Putamen (tissue), 1 donor: ENCODE data around the gene OBP2B.
"Not testable (repeated sequence)": the region's sequence is repeated elsewhere in the genome, so short reads cannot be mapped to it uniquely, and the experiment has no call there.

Source experiments
- DNase-seq: peaks from one replicate; pipeline ENCODE4 v3.0.0-alpha.2; 2016; ENCODE audit warnings: low spot score

OBP2B gene

DNA sequence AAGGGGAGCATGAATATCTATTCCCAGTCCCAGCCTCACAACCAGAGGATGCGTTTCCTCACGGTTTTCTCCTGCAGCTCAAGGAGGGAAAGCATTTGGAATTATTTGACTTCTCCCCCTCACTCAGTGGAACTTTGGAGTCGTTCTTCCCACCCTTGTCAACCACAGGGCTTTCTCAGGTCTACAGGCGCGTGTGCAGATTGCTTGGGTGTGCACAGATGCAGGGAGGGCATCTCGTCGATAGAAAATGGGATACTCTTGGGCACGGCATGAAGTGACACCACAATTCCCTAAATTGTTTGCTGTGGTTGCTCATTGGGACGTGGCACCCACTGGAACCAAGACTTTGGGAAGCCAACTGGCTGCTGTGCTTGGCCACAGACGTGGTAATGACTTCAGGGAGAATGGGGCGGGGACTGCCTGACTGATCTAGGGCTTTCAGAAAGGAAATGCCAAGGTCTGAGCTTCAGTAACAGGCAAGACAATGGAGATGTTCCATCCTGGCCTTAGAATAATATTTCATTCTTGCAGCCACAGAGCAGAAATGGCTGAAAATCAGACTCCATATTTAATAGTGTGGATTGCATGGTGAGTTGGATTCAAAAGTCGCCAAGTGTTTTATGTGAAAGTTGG lies 12.2 kb upstream of the OBP2B start:
- DNase-seq, result no peak

DNA sequence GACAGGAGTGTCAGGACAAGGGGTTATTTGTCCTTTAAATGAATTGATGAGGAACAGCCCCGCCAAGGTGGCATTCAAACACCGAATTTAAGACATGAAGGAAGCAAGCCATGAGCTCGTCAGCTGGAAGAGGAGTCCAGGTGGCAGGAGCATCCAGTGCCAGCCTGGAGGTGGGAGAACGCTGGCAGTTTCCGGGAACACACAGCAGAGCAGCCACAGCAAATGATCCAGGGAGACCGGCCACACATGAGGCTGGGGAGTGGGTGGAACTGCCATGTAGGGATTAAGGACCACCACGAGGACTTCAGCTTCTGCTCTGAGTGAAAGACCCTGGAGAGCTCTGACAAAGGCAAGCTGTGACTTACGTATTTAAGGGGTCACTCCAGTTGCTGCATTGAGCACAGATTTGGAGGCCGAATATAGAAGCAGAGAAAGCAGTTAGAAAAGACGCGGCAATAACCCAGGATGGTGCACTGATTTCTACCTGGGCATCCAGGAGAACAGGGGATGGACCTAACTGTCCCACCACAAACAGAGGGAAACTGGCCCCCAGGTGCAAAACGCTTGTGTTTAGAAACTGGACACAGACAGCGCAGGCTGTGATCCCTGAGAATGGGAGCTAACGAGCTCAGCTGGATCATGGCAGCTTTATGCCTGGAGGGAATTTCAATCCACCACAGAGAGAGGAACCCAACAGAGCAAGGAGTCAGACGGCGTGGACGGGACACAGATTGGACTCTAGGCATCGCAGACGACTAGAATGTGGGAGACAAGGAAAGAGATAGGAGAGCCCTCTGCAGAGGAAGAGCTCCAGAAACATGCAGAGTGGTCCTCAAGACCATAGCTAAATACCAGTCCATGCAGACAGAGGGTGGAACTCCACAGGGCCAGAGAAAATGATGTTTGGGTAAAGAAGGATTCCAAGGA lies 9.3 kb upstream of the OBP2B start:
- DNase-seq, result not testable (repeated sequence)

DNA sequence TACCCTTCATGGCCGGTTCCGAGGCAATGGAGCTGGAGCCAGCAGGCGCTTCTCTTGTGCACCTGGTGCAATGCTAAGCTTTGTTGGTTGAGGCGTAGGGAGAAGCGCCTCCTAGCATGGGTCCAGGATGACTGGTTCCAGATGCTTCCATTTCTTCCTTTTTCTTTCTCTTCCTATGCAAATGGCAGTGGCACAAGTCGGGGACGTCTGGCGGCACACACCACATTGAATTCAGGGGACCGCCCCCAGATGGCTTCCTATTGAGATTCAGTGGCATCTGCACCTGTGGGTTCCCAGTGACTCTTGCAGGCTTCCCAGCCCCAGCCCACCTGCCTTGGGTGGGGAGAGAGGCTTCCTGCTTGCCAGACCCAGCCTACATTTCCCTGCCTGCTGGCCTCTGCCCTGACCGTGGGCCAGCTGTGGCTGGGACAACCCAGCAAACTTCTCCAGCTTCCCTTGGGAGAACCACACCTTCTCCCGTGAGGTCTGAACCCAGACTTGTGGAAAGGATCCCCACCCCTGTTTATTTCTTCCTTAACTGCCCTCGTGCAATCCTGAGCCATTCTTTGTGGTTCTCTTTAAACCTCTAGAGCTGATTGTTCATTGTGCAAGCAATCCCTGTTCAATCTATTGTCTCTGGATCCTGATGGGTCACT lies 8.4 kb upstream of the OBP2B start:
- DNase-seq, result not testable (repeated sequence)

DNA sequence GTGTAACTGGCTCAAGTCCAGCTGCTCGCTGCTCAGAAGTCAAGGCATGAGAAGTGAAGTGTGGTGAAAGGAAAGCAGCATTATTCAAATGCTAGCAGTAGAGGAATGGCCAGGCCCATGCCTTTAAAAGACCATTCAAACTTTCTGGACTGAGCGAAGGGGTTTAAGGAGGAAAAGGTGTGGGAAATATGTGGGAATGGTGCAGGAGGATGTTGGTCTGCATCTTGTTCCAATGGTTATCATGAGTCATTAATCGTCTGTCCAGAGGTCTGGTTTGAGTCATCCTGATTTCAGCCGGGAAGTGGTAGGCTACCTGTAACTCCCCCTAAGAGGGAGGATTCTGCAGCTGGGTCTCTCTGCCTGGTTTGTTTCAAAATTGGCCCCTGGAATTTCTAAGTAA lies 5.2 kb upstream of the OBP2B start:
- DNase-seq, result not testable (repeated sequence)

DNA sequence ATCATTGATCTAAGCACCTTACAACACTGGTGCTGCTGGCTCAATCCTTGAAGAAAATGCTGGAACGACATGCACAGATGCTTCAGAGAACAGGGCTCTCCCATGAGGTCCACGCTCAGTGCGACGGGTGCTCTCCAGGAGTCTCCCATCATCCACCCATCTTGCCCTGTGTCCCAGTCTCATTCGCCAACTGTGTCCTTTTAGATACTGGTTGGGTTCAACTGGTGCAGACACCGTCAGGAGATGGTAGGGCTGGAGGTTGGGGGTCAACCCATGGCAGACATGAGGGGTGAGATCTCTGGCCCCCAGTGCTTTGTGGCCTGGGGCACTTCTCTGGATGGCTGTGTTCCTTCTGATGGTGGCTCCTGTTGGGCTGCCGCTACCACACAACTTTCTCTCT lies 1.6 kb upstream of the OBP2B start:
- DNase-seq, result no peak

DNA sequence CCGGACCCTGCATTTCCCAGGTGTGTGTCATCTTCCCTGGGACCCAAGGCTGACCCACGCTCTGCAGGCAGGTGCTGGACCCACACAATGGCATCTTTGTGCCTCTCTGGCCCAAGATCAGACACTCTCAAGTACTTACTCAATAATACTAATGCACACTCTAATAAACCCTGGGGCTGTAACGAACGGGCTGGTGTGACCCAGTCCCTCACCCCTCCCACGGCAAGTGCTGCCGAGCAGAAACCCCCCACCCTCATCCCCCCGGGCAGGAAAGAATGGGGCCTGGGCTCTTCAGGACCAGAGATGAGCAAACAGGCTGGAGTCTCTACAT lies 1.1 kb upstream of the OBP2B start:
- no peak for DNase-seq

DNA sequence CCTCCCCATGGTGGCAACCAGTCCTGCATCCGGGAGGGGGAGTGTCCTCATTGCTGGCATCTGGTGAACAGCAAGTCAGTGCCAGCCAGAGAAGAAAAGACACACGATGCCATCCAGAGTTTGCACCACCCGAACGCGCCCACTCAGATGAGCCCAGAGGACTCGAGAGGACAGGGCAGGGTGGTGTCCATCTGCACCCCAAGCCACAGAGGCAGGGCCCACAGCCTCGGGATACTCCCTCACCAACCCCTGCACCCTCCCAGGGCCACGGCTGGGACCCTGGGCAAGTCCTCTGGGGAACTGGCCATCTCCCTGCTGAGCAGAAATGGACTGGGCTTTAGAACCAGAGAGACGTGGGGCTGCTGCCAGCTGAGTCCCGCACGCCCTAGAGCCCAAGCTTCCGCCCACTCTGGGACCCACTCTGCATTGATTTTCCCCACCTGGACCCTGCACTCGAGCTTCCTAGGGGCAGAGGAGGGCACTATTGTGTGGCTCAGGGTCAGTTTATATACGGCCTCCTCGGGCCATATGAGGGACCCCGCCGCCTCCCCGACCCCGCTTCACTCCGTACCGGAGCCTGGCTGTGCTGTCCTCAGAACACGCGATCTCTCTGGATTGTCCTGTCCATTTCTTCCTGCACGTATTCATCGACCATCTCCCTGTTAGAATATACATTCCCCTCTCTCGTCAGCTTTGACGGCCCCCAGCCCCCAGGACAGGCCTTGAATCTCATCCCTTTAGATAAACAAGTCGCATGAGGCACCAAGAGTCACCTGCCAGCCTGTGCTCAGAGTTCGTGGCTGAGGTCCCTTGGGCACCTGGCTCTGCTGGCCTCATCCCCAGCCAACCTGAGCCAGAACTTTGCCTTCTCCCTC lies 514 bp upstream of the OBP2B start:
- not testable (repeated sequence) for DNase-seq

DNA sequence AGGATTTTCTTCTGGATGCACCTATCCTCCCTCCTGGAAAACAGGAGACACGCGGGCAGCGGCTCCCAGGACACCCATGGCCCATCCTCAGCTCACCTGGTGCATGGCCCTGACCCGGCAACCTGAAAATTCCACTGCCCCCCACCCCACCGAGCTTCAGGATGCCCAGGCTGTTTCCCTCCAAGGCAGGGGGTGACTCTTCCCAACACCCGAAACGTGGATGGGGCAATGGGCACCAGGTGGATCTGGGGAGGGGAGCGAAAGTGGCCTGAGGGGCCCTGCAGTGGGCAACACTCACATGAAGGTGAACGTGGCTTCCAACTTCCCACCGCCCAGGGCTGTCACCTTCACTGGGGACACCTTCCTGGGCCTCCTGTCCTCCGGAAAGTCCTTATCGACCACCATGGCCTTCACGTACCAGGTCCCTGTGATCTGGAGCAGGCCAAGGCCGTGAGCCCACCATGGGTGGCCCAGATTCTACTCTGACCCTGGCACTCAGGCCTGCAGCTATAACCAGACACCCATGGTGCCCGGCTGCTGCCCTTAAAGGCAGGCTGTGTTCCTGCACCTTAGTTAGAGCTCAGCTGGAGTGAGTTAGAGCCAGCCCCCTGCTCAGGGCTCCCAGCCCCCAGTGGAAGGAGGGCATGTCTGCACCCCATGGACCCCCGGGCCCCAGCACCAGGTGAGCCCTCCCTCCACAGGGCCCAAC lies 725 bp downstream of the OBP2B start:
- DNase-seq, result not testable (repeated sequence)

DNA sequence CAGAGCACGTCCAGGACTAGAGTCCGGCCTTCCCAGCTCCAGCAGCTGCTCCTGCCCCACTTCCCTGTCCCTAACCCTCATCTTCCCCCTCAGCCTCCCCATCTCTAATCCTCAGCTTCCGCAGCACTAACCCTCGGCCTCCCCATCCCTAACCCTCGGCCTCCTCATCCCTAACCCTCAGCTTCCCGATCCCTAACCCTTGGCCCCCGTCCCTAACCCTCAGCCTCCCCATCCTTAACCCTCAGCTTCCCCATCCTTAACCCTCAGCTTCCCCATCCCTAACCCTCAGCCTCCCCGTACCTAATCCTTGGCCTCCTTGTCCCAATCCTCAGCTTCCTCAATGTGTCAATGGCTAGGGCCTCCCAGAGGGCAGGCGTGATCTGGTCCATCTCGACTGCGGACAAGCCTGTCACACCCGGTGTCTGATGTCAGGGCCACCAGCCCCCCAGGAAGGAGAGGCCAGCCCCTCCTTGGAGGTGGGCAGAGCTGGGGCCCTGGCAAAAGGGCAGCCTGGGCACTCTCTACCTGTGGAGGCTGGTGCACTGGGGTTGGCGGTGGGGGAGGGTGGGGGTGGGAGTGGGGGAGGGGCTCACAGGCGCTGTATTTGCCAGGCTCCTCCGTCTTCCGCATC lies 1.4 kb downstream of the OBP2B start:
- DNase-seq, result no peak

DNA sequence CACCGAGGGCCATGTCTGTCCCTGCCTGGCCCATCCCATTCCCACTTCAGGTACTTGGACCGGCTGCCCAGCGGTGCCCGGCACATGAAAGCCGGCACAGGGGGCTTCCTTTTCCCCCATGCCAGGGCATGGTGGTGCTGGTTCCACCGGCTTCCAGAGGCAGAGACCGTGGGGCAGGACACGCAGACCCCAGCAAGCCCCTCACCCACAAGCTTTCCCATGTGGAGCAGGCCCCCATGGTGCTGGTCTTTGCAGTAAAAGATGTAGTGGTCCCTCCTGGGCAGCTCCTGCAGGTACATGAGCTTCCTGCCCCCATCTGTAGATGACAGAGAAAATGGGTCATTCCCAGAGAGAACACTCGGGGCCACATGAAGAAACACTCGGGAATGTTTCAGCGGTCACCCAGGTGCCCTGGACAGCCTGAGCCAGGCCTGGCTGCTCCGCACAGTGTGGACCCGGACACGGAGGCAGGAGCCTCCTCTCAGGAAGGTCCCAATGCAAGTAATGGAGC lies 2.0 kb downstream of the OBP2B start:
- DNase-seq, result no peak

DNA sequence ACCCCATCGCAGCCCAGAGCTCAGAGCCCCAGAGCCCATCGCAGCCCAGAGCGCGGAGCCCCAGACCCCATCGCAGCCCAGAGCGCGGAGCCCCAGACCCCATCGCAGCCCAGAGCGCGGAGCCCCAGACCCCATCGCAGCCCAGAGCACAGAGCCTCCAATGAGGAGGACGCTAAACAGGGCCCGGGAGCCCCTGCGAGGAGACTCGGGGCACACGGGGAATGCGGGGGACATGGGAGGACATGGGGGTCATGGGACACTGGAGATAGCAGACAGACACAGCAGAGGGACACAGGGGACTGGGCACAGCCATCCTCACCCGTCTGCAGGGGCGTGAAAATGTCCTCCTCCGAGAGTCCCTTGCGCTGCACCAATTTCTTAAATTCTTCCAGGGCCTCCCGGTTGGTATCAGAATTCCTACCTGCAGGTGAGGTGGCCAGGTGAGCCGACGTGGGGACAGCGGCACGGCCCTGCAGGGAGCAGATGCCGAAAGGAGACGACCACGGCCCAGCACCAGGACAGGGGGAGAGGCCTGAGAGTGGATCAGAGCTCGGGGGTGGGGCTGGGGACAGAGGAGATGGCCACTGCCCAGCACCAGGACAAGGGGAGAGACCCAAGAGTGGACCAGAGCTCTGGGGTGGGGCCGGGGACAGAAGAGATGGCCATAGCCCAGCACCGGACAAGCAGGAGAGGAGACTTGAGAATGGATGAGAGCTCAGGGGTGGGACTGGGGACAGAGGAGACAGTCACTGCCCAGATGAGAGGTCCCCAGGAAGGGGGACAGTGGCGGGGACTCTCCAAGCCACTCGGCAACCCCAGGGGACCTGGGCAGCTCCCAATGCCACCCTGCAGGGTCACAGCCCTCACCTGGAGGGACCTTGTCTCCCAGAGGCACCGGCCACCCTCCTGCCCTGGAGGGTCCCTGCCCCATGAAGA lies 2.8 kb downstream of the OBP2B start:
- no peak for DNase-seq

DNA sequence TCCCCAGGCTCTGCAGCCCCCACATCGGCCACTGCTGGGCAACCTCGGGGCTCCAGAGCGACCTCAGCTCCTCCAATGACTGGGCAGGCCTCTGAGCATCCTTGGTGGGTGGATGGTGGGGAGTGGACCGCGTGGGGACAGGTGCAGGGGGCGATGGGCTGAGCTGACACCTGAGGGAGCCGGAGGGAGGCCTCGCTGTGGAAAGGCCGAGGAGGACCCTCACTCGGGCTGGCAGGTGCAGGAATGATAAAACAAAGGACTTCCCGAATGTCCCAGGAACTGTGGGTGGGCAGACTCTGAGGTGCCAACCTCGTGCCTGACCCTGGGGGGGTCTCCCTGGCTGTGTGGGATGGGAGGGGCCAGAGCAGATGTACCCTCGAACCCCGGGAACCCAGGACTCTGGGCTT lies 3.6 kb downstream of the OBP2B start:
- not testable (repeated sequence) for DNase-seq

DNA sequence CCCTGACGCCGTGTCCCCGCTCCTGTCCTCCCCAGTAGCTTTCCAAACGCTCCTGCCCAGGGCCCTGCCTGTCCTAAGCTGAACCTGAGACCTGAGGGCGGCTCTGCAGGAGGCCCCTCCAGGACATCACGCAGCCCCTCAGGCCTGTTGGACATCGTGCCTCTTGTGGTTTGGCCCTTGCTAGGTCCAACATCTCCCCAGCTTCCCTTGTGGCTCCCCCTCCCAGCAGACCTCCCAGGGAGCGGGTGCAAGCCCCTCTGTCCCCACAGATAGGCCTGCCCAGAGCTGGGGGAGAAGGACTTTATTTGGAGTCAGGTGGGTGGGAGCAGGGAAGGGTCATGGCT lies 4.1 kb downstream of the OBP2B start:
- no peak for DNase-seq

DNA sequence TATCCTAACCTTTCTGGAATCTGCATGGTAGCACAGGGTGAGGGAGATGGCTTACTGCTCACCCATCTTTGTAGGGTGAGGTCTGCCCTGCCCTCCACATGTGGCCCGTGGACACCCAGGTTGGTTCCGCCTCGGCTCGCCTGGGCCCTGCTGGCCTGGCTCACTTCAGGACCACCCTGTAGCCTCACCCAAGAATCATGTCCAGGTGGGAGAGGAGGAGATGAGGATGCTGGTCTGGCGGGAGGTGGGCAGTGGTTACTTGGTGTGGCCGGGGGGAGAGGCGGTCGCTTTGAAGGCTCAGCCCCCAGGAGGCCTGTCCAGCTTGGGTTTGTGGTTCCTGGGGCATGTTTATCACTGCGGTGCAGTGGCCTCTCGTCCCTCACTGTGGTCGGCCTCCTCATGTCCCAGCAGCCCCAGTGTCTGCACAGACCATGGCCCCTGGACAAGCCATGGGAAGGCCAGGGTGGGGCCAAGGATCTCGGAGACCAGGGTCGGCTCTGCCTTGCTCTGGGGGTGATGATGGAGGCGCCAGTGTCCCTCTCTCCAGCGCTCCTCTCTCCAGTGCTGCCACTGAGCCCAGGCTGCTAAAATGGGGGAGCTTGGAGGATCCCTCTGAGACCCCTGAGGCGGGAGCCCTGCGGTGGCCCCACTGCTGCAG lies 4.6 kb downstream of the OBP2B start:
- DNase-seq, result no peak

DNA sequence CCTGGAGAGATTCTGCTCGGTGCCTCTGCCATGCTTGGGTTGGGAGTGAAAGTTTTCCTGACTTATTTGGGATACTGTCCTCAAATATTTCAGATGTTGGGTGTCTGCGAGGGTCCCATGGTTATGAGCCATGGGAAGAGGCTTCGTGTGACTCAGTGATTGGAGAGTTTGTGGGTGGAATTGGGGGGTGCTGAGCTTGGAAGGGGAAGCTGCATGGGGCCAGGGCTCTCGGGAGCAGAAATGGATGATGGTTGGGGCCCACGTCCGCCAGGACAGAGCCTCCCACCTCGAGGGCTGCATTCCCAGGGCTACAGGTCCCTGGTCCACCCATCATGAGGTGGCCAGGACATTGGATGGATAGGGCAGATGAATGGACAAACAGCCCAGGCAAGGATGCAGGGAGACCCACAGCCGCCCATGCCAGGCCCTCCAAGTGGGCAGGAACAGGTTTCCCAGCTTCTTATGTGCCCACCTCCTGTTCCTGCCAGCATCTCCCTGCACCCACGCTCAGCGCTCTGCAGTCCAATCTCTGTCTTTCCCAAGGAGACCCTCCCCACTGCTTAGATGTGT lies 5.5 kb downstream of the OBP2B start:
- no peak for DNase-seq

DNA sequence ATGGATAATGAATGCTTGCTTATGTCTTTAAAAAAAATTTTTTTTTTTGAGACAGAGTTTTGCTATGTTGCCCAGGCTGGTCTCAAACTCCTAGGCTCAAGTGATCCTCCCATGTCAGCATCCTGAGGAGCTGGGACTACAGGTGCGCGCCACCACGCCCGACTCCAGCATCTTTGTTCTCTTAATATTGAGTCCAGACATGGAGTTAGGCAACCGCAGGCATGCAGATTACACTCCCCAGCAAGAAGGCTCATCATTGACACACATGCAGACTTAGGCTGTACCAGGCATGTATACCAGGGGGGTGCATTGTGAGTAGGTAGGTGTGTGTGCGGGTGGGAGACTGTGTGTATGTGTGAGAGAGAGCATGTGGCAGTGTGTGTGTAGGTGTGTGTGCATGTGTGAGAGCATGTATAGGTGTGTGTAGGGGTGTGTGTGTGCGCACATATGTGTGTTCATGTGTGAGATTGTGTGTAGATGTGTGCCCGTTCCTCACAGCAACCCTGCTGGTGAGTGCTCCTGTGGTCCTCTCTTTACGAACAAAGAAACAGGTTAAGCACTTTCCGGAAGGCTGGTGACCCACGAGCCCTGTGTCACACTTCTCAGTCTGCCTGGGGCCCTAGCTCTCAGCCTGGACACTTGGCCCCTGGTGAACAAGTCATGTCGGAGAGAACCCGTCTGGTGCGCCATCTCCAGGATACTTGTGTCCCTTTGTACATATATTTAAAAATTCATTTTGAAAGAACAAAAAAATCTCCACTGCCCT lies 6.2 kb downstream of the OBP2B start:
- no peak for DNase-seq

DNA sequence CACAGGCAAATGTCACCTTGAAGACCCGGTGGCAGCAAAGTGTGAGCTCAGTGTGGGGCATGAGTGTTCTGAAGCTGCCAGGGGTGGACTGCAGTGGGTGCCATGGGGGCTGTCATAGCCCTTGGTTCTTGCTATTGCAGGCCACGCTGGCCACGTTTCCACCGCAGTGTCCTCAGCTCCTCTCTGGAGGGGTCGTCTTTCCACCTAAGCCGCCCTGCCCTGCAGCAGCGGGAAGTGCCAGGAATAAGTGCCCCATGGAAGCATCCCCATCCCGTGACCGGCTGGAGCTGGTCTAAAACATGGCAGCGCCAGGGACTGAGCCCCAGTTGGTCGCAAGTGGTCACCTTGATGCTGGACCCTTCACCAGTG lies 6.9 kb downstream of the OBP2B start:
- DNase-seq, result no peak
